Fibroblast of skin of abdomen (primary cell): Measurements from ENCODE around the gene KRT82. TPM values are rescaled to one million over a fixed set of nuclear protein-coding genes. Genes with fewer than 3 reads are reported as not detected.
A peak's percentile ranks its signal among the peaks of the same experiment; 100 is the strongest.
"Not testable (repeated sequence)": the region's sequence is repeated elsewhere in the genome, so short reads cannot be mapped to it uniquely, and the experiment has no call there.

Experiments used
- DNase-seq: peaks from one replicate; pipeline ENCODE4 v3.0.0-alpha.2; 2013
- polyA plus RNA-seq, 2 experiments: library from polyadenylated mRNA; unstranded; fragments of 120-200 nt; gene quantifications; one replicate each; pipeline ENCODE4 v1.2.1, GENCODE V29; 2013; ENCODE audit not compliant: insufficient read length in 2 of 2

KRT82 gene
- polyA plus RNA-seq (2013, experiment 1 of 2; ENCODE audit: insufficient read length), result not detected
- polyA plus RNA-seq (2013, experiment 2 of 2; ENCODE audit: insufficient read length), result not detected

GRCh38 chr12:52405922-52406385 lies at the start of gene KRT82:
Gene KRT82, minus strand, starts transcription at chr12:52406335. Its CDS starts 58 bp downstream, at chr12:52406277.
- DNase-seq, result no peak

DNA sequence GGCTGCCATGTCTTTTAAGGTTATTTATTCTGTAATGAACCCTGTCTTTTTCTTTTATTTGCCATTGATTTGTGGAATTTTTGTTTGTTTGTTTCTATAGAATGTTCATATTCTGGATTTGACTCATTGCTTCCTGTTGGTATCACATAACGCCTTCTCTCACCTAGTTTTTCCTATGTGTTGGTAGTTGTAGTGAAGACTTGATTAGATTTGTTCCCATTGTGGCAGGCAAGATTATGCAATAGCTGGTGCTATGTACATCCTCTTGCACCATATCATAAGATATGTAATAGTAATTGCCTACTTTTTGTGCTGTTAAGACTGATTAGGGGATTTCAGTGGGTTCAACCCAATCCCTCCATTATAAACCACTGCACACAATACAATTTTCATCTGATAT lies 49.7 kb upstream of the KRT82 start:
- no peak for DNase-seq

DNA sequence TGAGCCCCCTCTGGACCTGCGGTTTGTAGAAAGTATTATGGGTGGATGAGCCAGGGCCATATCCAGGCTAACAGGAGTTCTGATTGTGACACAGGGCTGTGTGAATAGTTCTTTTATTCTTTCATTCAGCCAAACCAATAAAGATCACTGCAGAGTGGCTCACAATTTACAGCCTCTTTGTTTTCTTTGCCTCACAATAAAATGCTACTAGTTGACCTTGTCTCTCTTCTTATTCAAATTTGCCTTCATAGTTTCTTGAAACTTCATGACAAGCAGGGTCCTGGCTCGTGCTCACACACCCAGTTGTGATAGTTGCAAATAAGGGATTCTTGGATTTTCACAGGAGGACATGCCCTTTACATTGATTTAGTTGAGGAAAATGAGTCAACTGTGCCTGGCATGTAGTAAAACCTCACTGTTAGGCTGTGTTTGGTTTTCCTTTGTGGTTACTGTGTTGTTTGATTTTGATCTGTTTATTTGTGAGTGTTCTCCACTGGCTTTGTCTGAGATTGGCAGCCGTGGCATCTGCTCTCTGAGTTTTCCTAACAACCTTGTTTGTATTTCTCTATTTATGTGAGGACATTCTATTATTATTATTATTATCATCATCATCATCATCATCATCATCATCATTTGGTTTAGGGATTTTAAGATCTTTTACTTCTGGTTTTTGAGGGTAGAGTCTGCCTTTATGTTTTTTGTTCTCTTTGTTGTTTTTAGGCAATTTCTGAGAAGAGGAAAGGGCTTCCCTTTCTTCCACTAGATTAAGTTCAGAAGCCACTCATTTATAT lies 48.5 kb upstream of the KRT82 start:
- no peak for DNase-seq

DNA sequence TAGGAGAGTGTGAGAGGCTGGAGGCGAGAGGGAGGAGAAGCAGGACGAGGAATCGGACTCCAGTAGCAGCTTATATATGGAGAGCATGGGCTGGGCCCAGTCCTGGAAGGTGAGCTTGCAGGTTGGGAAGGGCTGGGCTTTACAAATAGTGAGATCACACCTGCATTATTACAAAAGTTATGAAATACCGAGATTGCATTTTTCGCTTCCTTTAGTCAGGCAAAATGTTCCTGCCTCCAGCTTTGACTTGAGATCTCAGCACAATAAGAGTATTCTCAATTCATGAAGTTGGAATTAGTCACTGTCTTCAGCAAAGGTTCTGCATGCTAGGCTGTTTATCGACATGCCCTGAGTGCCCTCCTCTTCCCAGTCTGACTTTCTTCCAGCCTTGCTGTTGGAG lies 46.0 kb upstream of the KRT82 start, which contains the start of gene KRT6B:
Gene KRT6B (minus strand): TSS at position 46 of the 400 bp plus-strand sequence. CDS start 68 bp downstream, outside the sequence.
- no peak for DNase-seq

GRCh38 chr12:52448228-52448627 lies 42.1 kb upstream of the KRT82 start:
- DNase-seq, result no peak

- not testable (repeated sequence) for DNase-seq
These were observed 41.1 kb upstream of the KRT82 start for GRCh38 chr12:52447196-52447595.

DNA sequence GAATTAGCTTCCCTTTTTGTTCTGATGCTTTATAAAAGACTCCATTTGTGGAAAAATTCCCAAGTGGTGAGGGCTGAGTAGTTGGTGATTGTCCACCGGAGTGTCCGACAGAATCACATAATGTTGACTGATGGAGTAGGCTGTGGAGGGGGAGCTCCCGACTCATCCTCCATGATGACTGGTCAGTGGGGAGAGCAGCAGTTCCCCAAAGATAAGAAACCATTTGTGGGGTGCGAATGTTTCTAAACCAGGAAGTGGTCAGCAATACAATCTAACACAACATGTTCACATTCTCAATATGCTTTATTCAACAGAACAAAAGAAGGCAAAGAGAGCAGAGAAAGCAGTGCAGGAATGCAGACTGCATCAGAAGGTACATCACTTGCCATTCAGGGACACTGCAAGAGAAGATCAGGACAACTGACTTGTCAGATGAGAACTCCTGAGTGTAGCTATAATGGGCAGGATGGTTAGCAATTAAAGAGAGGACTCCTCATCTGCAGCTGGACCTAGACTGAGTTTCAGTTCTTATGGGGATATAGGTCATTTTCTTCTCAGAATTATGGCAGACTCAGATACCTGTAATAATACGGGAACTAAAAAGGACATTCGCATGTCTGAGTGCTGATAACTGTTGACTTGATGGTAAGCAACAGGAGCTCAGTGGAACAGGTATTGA lies 40.4 kb upstream of the KRT82 start:
- no peak for DNase-seq

- no peak for DNase-seq
These were observed 39.7 kb upstream of the KRT82 start for GRCh38 chr12:52445876-52446275.

DNA sequence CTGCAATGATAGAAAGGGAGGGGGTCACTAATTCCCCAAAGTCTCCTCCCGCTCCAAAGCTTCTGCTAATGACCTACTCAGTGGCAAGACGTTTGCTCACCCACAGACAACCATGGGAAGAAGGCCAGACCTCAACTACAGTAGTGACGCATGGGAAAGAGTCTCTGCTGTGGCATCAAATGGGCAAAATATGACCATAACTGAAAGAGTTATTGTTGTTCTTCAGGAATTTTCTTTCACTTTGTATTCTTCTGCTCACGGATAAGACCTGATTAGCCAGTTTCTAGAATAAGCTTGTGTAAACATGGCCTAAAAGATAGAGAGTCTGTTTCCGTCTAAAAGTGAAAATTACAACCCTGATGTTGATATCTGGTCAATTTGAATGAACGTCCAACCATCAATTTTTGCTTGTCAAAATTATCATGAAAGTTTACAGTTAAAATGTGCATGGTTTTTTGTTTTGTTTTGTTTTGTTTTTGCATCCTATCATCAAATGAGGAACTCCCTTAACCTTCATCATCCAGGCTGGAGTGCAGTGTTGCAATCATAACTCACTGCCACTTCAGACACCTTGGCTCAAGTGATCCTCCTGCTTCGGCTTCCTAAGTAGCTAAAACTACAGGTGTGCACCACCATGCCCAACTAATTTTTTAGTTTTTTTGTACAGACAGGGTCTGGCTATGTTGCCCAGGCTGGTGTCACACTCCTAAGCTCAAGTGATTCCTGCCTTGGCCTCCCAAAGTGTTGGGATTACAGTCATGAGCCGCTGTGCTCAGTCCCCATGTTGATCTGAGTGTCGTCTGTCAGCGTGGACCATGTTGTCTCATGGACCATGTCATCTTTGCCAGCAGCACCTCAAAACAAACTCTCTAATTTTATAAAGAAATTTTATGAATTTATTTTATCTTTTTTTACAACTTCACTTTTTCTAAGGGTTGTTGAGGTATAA lies 38.8 kb upstream of the KRT82 start:
- DNase-seq, result no peak

DNA sequence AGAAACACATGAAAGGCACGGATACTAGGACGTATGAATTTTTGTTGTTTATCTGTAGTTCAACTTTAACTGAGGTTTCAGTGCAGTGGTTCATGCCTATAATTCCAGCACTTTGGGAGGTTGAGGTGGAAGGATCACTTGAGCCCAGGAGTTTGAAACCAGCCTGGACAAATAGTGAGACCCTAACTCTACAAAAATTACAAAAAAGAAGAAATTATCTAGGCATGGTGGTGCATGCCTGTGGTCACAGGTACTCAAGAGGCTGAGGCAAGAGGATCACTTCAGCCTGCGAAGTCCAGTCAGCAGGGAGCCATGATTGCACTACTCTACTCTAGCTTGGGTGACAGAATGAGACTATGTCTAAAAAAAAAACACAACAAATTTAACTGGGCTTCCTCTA lies 37.8 kb upstream of the KRT82 start:
- DNase-seq, result no peak

- peak; percentile 95 for DNase-seq
These were observed 36.5 kb upstream of the KRT82 start for GRCh38 chr12:52442600-52443061.

DNA sequence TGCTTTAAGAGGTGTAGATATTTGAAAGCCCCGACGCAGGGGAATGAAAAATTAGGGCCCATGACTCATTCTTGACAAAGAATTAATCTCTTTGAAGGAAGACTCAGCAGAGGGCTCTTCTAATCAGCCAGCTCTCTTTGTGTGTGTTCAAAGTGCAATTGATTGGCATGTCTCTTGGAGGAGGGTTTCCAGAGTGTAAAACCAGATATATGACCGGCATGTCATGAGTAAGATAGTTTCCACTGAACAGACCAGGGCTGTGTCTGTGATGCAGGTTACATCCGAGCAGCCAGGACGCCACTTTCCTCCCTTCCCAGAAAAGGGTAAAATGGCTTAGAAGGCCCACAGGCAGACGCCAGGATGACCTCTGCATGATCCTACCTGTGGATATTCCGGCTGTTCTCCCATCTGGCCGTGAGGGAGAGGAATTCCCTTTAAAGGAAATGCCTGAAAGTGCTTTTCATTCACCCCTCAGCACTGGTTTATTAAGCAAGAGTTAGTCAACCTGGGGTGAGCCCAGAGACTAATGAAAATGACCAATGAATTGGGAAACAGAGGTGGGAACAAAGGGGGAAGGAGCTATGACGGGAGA lies 35.3 kb upstream of the KRT82 start:
- DNase-seq, result peak; percentile 63

GRCh38 chr12:52440821-52441319 lies 34.7 kb upstream of the KRT82 start:
- DNase-seq, result peak; percentile 81

- DNase-seq, result no peak
These were observed 33.7 kb upstream of the KRT82 start for GRCh38 chr12:52439845-52440244.

- no peak for DNase-seq
These were observed 33.3 kb upstream of the KRT82 start for GRCh38 chr12:52439420-52439819.

GRCh38 chr12:52438305-52439301 lies 32.5 kb upstream of the KRT82 start:
- no peak for DNase-seq

DNA sequence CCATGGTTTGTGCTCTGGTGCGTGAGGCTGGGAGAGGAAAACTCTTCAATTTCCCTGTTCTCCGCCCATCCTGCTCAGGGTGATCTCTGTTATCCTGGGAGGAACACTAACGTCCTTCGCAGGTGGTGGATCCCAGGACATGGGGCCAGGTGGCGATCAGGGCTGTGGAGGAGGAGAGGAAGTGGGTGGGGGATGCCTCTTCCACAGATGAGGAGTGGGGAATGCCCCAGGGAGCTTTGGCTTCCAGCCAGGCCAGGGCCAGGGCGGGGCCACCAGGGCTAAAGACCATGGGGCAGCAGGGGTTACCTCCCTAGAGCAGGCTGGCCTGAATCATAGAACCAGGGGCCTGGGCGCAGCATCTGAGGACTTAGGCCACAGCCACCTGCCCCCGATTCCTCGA lies 31.4 kb upstream of the KRT82 start:
- no peak for DNase-seq

- DNase-seq, result no peak
These were observed 30.8 kb upstream of the KRT82 start for GRCh38 chr12:52436828-52437474.

GRCh38 chr12:52436000-52436827 lies 30.1 kb upstream of the KRT82 start:
- DNase-seq, result peak; percentile 52
